T-helper 1 cell treated with Interleukin-12 subunit alpha and Interleukin-12 subunit beta and Interleukin-4 antibody, amounts not matched to agents 30 μg/mL and 1 μg/mL, for 36 hours (primary cell): ENCODE data around the gene ING5.
"Not testable (repeated sequence)": the region's sequence is repeated elsewhere in the genome, so short reads cannot be mapped to it uniquely, and the experiment has no call there.

Experiments used
- H3K27ac Mint-ChIP-seq: one replicate; pipeline ENCODE4 v1.8.0; 2021; ENCODE audit warnings: mild to moderate bottlenecking, mixed read lengths
- H3K27me3 Mint-ChIP-seq: one replicate; pipeline ENCODE4 v1.8.0; 2021; ENCODE audit warnings: low read depth, mixed read lengths
- H3K36me3 Mint-ChIP-seq: one replicate; pipeline ENCODE4 v1.8.0; 2021; ENCODE audit warnings: low read depth, mixed read lengths
- H3K4me1 Mint-ChIP-seq: one replicate; pipeline ENCODE4 v1.8.0; 2021; ENCODE audit warnings: low read depth, mixed read lengths
- H3K4me3 Mint-ChIP-seq: one replicate; pipeline ENCODE4 v1.8.0; 2021; ENCODE audit warnings: mild to moderate bottlenecking, moderate library complexity, mixed read lengths
- H3K9me3 Mint-ChIP-seq: one replicate; pipeline ENCODE4 v1.8.0; 2021; ENCODE audit warnings: mixed read lengths

The ING5 gene

GRCh38 chr2:241748468-241749256, 46.8 kb downstream of the ING5 start:
- H3K27ac Mint-ChIP-seq: no peak overlapping the region
- peaks cover 12% of the 10 kb centered on the region for H3K36me3 Mint-ChIP-seq
- H3K4me3 Mint-ChIP-seq: no peak overlapping the region
- H3K9me3 Mint-ChIP-seq: no peaks in the 10 kb centered on the region
- H3K27me3 Mint-ChIP-seq: no peaks in the 10 kb centered on the region
- H3K4me1 Mint-ChIP-seq: no peaks in the 10 kb centered on the region

DNA sequence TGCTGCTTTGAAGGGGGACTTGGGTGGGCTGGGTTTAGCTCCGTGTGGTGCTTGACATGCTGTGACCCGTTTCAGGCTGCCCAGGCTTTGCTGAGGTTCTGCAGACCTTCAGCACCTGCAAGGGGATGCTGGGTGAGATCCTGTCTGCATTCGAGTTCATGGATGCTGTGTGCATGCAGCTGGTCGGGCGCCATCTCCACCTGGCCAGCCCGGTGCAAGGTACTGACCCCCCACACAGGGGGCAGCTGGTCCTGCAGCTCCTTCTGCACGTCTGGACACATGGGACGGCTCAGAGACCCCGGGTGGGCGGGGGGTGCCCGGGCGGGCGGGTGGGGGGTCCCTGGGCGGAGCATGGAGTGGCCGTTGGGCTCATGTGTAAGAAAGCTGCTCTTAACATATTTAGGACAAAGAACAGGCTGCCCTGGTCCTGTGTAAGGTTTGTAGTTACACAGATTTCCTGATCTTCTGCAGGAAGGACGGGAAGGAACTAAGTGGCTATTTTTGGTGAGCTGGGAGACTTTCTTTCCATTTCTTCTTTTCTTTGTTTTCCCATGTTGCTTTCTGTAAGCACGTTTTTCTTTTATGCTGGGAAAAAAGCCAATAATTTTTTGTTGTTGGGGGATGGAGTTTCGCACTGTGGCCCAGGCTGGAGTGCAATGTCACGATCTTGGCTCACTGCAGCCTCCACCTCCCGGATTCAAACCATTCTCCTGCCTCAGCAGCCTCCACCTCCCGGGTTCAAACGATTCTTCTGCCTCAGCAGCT, 48.4 kb downstream of the ING5 start:
- Mint-ChIP-seq H3K27ac (no peak overlapping the region), H3K9me3 (no peaks in the 10 kb centered on the region), H3K36me3 (peaks cover 12% of the 10 kb centered on the region), H3K27me3 (no peaks in the 10 kb centered on the region), H3K4me3 (no peak overlapping the region), H3K4me1 (no peaks in the 10 kb centered on the region)

DNA sequence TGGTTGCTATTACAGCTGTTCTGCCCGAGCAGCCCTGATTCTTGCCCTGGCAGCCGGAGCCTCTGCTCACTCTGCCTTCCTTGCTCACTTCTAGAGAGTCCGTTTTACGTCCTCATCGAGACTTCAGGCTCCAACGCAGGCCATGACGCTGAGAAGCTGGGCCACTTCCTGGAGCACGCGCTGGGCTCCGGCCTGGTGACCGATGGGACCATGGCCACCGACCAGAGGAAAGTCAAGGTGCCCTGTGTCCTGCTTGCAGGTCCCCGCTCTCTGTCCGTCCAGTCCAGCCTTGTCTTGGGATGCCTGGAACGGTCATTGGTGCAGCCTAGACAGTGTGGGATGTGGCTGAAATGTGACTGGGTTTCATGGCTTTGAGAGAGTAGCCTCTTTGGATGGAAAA, 49.3 kb downstream of the ING5 start:
- H3K4me1 Mint-ChIP-seq: no peaks in the 10 kb centered on the region

GRCh38 chr2:241751776-241752175, 49.9 kb downstream of the ING5 start:
- peaks cover 3% of the 10 kb centered on the region for H3K36me3 Mint-ChIP-seq
- no peaks in the 10 kb centered on the region for H3K9me3 Mint-ChIP-seq
- H3K27ac Mint-ChIP-seq: no peak overlapping the region
- no peaks in the 10 kb centered on the region for H3K4me1 Mint-ChIP-seq
- no peak overlapping the region for H3K4me3 Mint-ChIP-seq
- no peaks in the 10 kb centered on the region for H3K27me3 Mint-ChIP-seq

More for the DNA sequence above, 49.3 kb downstream of the ING5 start:
- H3K36me3 Mint-ChIP-seq: peaks cover 3% of the 10 kb centered on the region
- no peak overlapping the region for H3K27ac Mint-ChIP-seq
- no peak overlapping the region for H3K4me3 Mint-ChIP-seq
- no peaks in the 10 kb centered on the region for H3K9me3 Mint-ChIP-seq
- no peaks in the 10 kb centered on the region for H3K27me3 Mint-ChIP-seq

DNA sequence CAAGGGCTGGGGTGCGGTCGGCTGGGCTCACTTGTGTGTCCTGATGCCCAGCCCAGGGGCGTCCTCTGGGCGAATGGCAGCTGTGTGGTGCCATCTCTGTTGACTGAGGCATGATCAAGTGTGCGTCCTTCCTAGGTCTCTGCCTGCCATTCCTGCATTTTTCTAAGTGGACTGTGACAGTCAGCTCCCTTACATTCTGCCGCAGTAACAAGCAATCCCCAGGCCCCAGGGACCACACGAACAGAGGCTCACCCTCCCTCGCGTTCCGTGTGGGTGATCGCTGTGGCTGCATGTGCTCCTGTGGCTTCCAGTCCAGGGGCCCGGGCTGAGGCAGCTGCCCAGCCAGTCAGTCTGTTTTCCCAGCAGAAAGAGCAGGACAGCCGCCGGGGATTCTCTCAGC, 50.4 kb downstream of the ING5 start:
- Mint-ChIP-seq H3K27ac (no peak overlapping the region), H3K4me1 (no peaks in the 10 kb centered on the region), H3K4me3 (no peak overlapping the region), H3K27me3 (no peaks in the 10 kb centered on the region), H3K9me3 (no peaks in the 10 kb centered on the region), H3K36me3 (no peaks in the 10 kb centered on the region)

GRCh38 chr2:241752689-241753276, 50.9 kb downstream of the ING5 start:
- Mint-ChIP-seq H3K36me3 (no peaks in the 10 kb centered on the region), H3K9me3 (no peaks in the 10 kb centered on the region), H3K4me3 (no peak overlapping the region), H3K4me1 (no peaks in the 10 kb centered on the region), H3K27me3 (no peaks in the 10 kb centered on the region), H3K27ac (no peak overlapping the region)

DNA sequence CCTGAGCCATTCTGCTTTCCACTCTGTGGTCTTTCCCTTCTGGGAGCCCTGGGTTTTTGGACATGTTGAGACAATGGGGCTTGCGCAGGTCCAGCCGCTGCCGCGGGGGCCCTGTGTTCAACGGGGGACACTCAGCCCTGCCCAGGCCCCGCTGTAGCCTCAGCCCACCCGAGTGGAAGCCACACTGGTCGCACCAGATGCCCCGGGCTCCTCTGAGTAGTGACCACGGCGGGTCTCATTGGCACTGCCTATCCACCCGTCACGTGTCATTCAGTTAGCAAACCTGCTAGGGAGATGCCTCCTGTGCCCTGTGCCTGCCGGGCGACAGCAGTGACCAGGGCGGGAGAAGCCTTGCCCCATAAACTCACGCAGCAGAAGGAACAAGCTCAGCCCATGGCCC, 51.7 kb downstream of the ING5 start:
- Mint-ChIP-seq H3K27me3 (no peaks in the 10 kb centered on the region), H3K9me3 (no peaks in the 10 kb centered on the region), H3K4me3 (no peak overlapping the region), H3K27ac (no peak overlapping the region), H3K4me1 (no peaks in the 10 kb centered on the region), H3K36me3 (no peaks in the 10 kb centered on the region)

DNA sequence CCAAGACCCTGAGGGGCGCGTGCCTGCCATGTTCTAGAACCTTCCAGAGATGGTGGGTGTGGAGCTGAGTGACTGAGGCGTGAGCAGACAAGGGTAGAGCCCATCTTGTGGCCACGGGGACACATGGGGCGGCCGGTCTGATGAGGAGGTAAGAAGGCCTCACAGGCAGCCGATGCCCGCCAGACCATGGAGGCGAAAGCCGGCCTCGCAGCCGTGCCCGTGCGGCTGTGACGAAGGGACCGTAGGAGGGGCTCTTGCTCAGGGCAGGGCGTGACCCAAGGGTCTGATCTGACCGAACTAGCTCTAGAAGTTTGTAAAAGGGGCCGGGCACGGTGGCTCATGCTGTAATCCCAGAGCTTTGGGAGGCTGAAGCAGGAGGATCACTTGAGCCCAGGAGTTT, 52.2 kb downstream of the ING5 start:
- H3K27ac Mint-ChIP-seq: peak overlapping the region; percentile 62
- no peaks in the 10 kb centered on the region for H3K27me3 Mint-ChIP-seq
- no peak overlapping the region for H3K4me3 Mint-ChIP-seq
- H3K4me1 Mint-ChIP-seq: no peaks in the 10 kb centered on the region
- no peaks in the 10 kb centered on the region for H3K36me3 Mint-ChIP-seq
- H3K9me3 Mint-ChIP-seq: no peaks in the 10 kb centered on the region

DNA sequence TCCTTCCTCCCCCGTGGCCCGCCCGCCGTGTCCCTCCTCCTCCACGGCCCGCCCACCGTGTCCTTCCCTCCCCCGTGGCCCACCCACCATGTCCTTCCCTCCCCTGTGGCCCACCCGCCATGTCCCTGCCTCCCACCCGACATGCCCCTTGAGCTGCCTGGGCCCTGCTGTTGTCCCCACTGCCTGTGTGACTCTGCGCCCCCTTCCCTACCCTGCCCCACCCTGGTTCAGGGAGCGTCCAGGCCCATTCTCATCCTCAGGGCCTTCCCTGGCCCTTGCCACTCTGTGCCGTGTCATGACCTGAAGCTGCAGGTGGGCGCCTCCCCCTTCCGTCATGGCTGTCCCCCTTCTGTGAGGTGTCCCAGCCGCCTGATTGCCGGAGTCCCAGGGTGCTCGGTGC, 53.3 kb downstream of the ING5 start:
- Mint-ChIP-seq H3K9me3 (no peaks in the 10 kb centered on the region), H3K4me3 (no peak overlapping the region), H3K27me3 (no peaks in the 10 kb centered on the region), H3K27ac (no peak overlapping the region), H3K36me3 (peaks cover 6% of the 10 kb centered on the region), H3K4me1 (peaks cover 2% of the 10 kb centered on the region)

DNA sequence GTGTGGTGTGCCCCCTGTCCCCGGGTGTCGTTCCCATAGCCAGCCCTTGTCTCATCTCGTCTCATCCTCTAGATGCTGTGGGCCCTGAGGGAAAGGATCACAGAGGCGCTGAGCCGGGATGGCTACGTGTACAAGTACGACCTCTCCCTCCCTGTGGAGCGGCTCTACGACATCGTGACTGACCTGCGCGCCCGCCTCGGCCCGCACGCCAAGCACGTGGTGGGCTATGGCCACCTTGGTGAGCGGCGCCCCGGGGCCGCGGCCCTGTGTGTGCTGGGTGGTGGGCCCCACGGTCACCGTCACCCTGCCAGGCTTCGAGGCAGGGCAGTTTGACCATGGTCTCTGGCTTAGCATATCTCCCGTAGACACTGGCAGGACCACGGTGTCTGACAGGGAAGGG, 53.9 kb downstream of the ING5 start:
- Mint-ChIP-seq H3K4me1 (peaks cover 2% of the 10 kb centered on the region), H3K4me3 (no peak overlapping the region), H3K27ac (no peak overlapping the region), H3K36me3 (peaks cover 7% of the 10 kb centered on the region), H3K27me3 (no peaks in the 10 kb centered on the region), H3K9me3 (peaks cover 2% of the 10 kb centered on the region)

GRCh38 chr2:241759067-241759807, 57.4 kb downstream of the ING5 start:
- peaks cover 5% of the 10 kb centered on the region for H3K9me3 Mint-ChIP-seq
- peaks cover 13% of the 10 kb centered on the region for H3K4me1 Mint-ChIP-seq
- peaks cover 14% of the 10 kb centered on the region for H3K36me3 Mint-ChIP-seq
- H3K4me3 Mint-ChIP-seq: no peak overlapping the region
- peak overlapping the region; percentile 42 for H3K27ac Mint-ChIP-seq
- H3K27me3 Mint-ChIP-seq: no peaks in the 10 kb centered on the region

DNA sequence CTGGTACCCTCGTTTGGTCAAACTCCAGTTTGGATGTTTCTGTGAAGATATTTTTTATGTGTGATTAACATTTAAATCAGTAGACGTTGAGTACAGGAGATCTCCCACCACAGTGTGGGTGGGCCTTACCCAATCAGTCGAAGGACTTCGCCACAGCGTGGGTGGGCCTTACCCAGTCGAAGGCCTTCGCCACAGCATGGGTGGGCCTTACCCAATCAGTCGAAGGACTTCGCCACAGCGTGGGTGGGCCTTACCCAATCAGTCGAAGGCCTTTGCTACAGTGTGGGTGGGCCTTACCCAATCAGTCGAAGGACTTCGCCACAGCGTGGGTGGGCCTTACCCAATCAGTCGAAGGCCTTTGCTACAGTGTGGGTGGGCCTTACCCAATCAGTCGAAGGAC, 58.1 kb downstream of the ING5 start:
- H3K27ac Mint-ChIP-seq, H3K4me3 Mint-ChIP-seq, H3K9me3 Mint-ChIP-seq, H3K27me3 Mint-ChIP-seq: not testable (repeated sequence)
- H3K36me3 Mint-ChIP-seq: peaks cover 14% of the 10 kb centered on the region
- H3K4me1 Mint-ChIP-seq: peaks cover 13% of the 10 kb centered on the region

DNA sequence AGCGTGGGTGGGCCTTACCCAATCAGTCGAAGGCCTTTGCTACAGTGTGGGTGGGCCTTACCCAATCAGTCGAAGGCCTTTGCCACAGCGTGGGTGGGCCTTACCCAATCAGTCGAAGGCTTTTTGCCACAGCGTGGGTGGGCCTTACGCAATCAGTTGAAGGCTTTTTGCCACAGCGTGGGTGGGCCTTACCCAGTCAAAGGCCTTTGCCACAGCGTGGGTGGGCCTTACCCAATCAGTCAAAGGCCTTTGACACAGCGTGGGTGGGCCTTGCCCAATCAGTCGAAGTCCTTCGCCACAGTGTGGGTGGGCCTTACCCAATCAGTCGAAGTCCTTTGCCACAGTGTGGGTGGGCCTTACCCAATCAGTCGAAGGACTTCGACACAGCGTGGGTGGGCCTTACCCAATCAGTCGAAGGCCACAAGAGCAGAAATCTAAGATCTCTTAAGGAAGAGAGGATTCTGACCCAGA, 58.5 kb downstream of the ING5 start:
- Mint-ChIP-seq H3K9me3 (peaks cover 5% of the 10 kb centered on the region), H3K4me1 (peaks cover 13% of the 10 kb centered on the region), H3K27me3 (no peaks in the 10 kb centered on the region), H3K27ac (no peak overlapping the region), H3K36me3 (peaks cover 14% of the 10 kb centered on the region), H3K4me3 (no peak overlapping the region)

DNA sequence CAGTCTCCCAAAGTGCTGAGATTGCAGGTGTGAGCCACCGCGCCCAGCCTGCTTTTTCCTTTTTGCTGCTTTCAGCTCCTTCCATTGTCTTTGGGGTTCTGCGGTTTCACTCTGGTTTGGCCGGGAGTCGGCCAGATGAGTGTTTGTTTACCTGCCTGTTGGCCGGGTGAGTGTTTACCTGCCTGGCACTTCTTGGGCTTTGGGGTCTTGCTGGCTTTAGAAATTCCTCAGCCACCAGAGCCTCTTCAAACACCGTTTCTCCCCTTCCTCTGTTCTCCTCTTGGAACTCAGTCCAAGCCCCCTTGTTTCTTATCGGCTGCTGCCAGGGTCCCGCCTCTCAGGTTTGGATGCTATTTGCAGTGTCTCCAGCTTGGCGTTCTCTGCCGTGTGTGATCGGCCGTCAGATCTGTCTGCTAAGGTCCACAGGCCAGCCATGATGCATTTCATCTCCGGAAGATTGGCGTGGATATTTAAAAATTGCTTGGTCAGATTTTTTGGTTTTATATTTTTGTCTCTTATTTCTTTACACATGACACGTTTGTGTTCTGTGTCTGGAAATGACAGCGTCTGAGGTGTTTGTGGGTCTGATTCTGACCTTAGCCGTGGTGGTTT, 60.6 kb downstream of the ING5 start:
- peaks cover 14% of the 10 kb centered on the region for H3K36me3 Mint-ChIP-seq
- H3K4me1 Mint-ChIP-seq: peaks cover 13% of the 10 kb centered on the region
- H3K9me3 Mint-ChIP-seq: peaks cover 5% of the 10 kb centered on the region
- H3K4me3 Mint-ChIP-seq: no peak overlapping the region
- no peaks in the 10 kb centered on the region for H3K27me3 Mint-ChIP-seq
- H3K27ac Mint-ChIP-seq: peak overlapping the region; percentile 14
